Activated B cell treated with CpG ODN at 0.5 μM for 24 hours (primary cell): Measurements from ENCODE around the gene ADAT2. TPM values are rescaled to one million over a fixed set of nuclear protein-coding genes. Genes with fewer than 3 reads are reported as not detected.

Source experiments
- ATAC-seq: fragments of 200-7000 bp; cut with Tn5 transposase; one replicate; pipeline ENCODE4 v1.10.0; 2021; ENCODE audit warnings: low read depth, mild to moderate bottlenecking, moderate library complexity
- CTCF ChIA-PET: fragments of 350-600 bp; sonication (Branson Sonifier 250); formaldehyde crosslinking; loops from one replicate; lab custom pipeline; 2021; ENCODE audit warnings: antibody characterized with exemption; lab: Charles Lee
- POLR2A ChIA-PET: fragments of 350-600 bp; sonication (Branson Sonifier 250); formaldehyde crosslinking; loops from one replicate; lab custom pipeline; 2021; ENCODE audit warnings: antibody characterized with exemption; lab: Charles Lee
- DNase-seq: peaks from one replicate; pipeline ENCODE4 v3.0.0; 2022
- H3K27ac Mint-ChIP-seq: one replicate; pipeline ENCODE4 v1.8.0; 2020; ENCODE audit warnings: mixed read lengths
- H3K27me3 Mint-ChIP-seq: one replicate; pipeline ENCODE4 v1.8.0; 2021; ENCODE audit warnings: mixed read lengths
- H3K36me3 Mint-ChIP-seq: one replicate; pipeline ENCODE4 v1.8.0; 2021; ENCODE audit warnings: low read depth, mixed read lengths
- H3K4me1 Mint-ChIP-seq: one replicate; pipeline ENCODE4 v1.8.0; 2021; ENCODE audit warnings: mixed read lengths
- H3K4me3 Mint-ChIP-seq: one replicate; pipeline ENCODE4 v1.8.0; 2020; ENCODE audit warnings: mild to moderate bottlenecking, mixed read lengths
- H3K9me3 Mint-ChIP-seq: one replicate; pipeline ENCODE4 v1.8.0; 2020; ENCODE audit warnings: mixed read lengths
- CTCF ChIP-seq: fragments of 200-600 bp; IDR thresholded peaks from one replicate; pipeline ENCODE4 v1.8.0; 2022; ENCODE audit warnings: antibody characterized with exemption, mild to moderate bottlenecking
- intact Hi-C: fragments of 100-400 bp; cut with micrococcal nuclease; formaldehyde crosslinking; loops from one replicate; pipeline ENCODE4 v1.15.1; 2024
- total RNA-seq: library from RNA; stranded (reverse); gene quantifications from 2 replicates; pipeline ENCODE4 v1.2.3, GENCODE V29; 2022

ADAT2 gene
- total RNA-seq, 1 donor from 2014 or later: 30.2 TPM

- Mint-ChIP-seq H3K36me3 (peaks cover 15% of the 10 kb centered on the region), H3K4me1 (no peaks in the 10 kb centered on the region), H3K27me3 (no peaks in the 10 kb centered on the region), H3K27ac (no peak overlapping the region), H3K9me3 (no peaks in the 10 kb centered on the region), H3K4me3 (no peak overlapping the region)
- intact Hi-C loops: no loop called here
- ChIA-PET POLR2A (no interaction called here), CTCF (no interaction called here)
- no peak for DNase-seq
- TF ChIP-seq CTCF: no peak
- no peak for ATAC-seq
Observed at GRCh38 chr6:143486752-143487151, 36.3 kb upstream of the ADAT2 start.

DNA sequence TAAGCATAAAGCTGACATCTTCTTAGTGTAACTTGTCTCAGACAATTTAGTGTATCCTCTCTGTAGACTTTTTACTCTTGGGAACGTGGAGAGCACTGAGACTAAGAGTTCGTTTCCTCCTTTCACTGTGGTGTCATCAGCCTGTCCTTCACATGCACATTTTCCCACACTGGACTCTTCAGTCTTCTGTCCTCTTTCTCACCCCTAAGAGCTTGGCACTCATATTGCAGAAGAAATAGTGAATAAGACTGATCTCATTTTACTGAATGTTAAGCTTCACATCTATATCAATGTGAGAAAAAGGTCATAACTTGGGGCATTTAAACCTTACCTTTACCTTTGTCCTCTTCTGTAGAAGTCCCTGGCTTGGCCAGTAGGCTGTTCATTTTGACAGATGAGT, 35.5 kb upstream of the ADAT2 start:
- Mint-ChIP-seq H3K4me3 (no peak overlapping the region), H3K36me3 (peaks cover 15% of the 10 kb centered on the region), H3K9me3 (no peaks in the 10 kb centered on the region), H3K27me3 (no peaks in the 10 kb centered on the region), H3K27ac (no peak overlapping the region), H3K4me1 (no peaks in the 10 kb centered on the region)
- POLR2A ChIA-PET: interaction anchor here (0.6 kb wide), 1 partner anchor 698 kb away, joined by 6 read pairs; no protein-coding TSS in a partner anchor
- no peak for ATAC-seq
- TF ChIP-seq CTCF: no peak
- CTCF ChIA-PET: no interaction called here
- intact Hi-C loops: no loop called here
- no peak for DNase-seq

DNA sequence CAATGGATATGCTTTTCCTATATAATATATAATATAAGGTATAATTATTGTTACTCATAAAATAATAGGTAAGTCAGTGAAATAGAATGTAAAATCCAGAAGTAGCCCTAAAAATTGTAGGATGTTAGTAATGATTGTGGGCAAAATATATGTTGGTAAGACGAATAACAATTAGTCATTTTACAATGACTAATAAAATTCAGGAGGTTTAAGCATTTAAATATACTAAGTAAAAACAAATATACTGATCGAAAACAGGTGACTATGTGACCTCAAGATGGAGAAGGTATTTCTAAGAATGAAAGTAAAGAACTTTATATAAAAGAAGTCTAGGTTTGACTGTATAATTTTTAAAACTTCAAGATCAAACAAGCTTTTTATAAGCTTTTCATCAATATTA, 32.1 kb upstream of the ADAT2 start:
- Mint-ChIP-seq H3K27ac (no peak overlapping the region), H3K27me3 (no peaks in the 10 kb centered on the region), H3K36me3 (peaks cover 23% of the 10 kb centered on the region), H3K9me3 (no peaks in the 10 kb centered on the region), H3K4me1 (peaks cover 9% of the 10 kb centered on the region), H3K4me3 (no peak overlapping the region)
- CTCF ChIA-PET: no interaction called here
- TF ChIP-seq CTCF: no peak
- no peak for DNase-seq
- POLR2A ChIA-PET: no interaction called here
- ATAC-seq: no peak
- intact Hi-C loops: no loop called here

DNA sequence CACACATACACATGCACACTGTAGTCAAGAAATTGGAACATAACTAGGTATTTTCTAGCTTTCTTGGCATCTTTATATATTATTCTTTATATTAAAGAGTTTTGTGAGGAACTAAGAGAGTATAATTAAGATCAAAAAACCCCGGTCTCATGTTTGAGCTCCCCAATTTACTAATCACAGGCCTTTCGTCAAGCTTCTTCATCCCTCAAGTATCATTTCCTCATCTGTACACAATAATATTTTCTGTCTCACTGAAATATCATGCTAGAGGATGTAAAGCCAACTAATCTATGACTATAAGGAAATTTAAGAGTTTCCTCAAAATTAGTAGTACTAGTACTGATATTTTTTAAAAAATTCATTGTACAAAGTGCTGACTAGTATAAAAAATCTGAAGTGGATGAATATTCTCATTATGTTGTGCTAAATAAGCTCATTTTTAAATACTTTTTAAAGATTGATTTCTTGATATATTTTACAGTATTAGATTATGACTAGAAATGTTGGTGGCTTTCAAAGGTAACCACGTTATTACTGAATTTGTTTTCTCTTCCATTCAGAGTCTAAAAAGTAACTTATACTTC, 28.1 kb upstream of the ADAT2 start:
- CTCF ChIA-PET: no interaction called here

GRCh38 chr6:143476545-143476944, 26.1 kb upstream of the ADAT2 start:
- no peak for TF ChIP-seq CTCF
- no peaks in the 10 kb centered on the region for H3K9me3 Mint-ChIP-seq
- intact Hi-C loops: loop anchor here (10.0 kb wide), 1 partner anchor 198 kb away; the partner anchor contains the start of gene PHACTR2
- peaks cover 15% of the 10 kb centered on the region for H3K4me1 Mint-ChIP-seq
- no peaks in the 10 kb centered on the region for H3K27me3 Mint-ChIP-seq
- ChIA-PET POLR2A (no interaction called here), CTCF (no interaction called here)
- peaks cover 66% of the 10 kb centered on the region for H3K36me3 Mint-ChIP-seq
- no peak overlapping the region for H3K4me3 Mint-ChIP-seq
- H3K27ac Mint-ChIP-seq: no peak overlapping the region
- DNase-seq: no peak
- no peak for ATAC-seq

More for the DNA sequence above, 28.1 kb upstream of the ADAT2 start:
- DNase-seq (no peak), ATAC-seq (peak; percentile 79)
- no peak for TF ChIP-seq CTCF
- H3K9me3 Mint-ChIP-seq: no peaks in the 10 kb centered on the region
- intact Hi-C loops: loop anchor here (1.0 to 10.0 kb wide), 3 partner anchors 58 to 196 kb away; partner anchors contain the start of gene PHACTR2
- peaks cover 15% of the 10 kb centered on the region for H3K4me1 Mint-ChIP-seq
- H3K27ac Mint-ChIP-seq: peak overlapping the region; percentile 76
- H3K36me3 Mint-ChIP-seq: peaks cover 50% of the 10 kb centered on the region
- H3K4me3 Mint-ChIP-seq: no peak overlapping the region
- POLR2A ChIA-PET: interaction anchor here (0.6 to 1.2 kb wide), 4 partner anchors 28 to 88 kb away, joined by 3 to 7 read pairs (median 3); partner anchors contain the start of genes ADAT2, FUCA2 and PEX3
- H3K27me3 Mint-ChIP-seq: no peaks in the 10 kb centered on the region
